RWPE1 (cell line): ENCODE measurements around the gene AVPI1.
"Not testable (repeated sequence)": the region's sequence is repeated elsewhere in the genome, so short reads cannot be mapped to it uniquely, and the experiment has no call there.

ENCODE experiments used
- CTCF ChIA-PET: fragments of 350-600 bp; sonication (Branson Sonifier 250); formaldehyde crosslinking; extraction: SDS; loops from one replicate; lab custom pipeline; 2021; lab: Yijun Ruan, JAX
- POLR2A ChIA-PET: fragments of 400-600 bp; formaldehyde crosslinking; extraction: SDS; loops from one replicate; lab custom pipeline; 2020; ENCODE audit warnings: antibody characterized with exemption; ENCODE audit not compliant: low non-redundant PET; lab: Yijun Ruan, JAX
- DNase-seq: peaks from one replicate; pipeline ENCODE4 v3.0.0; 2012; ENCODE audit warnings: low spot score
- H3K27ac ChIP-seq: fragments of 450-650 bp; 2 replicates; pipeline ENCODE4 v1.5.1; 2017
- TF ChIP-seq, protein P1 (sequence below): fragments of 450-650 bp; conservative IDR thresholded peaks from 2 replicates; pipeline ENCODE4 v1.5.1; 2017; ENCODE audit warnings: low read depth, mild to moderate bottlenecking

The AVPI1 gene

DNA sequence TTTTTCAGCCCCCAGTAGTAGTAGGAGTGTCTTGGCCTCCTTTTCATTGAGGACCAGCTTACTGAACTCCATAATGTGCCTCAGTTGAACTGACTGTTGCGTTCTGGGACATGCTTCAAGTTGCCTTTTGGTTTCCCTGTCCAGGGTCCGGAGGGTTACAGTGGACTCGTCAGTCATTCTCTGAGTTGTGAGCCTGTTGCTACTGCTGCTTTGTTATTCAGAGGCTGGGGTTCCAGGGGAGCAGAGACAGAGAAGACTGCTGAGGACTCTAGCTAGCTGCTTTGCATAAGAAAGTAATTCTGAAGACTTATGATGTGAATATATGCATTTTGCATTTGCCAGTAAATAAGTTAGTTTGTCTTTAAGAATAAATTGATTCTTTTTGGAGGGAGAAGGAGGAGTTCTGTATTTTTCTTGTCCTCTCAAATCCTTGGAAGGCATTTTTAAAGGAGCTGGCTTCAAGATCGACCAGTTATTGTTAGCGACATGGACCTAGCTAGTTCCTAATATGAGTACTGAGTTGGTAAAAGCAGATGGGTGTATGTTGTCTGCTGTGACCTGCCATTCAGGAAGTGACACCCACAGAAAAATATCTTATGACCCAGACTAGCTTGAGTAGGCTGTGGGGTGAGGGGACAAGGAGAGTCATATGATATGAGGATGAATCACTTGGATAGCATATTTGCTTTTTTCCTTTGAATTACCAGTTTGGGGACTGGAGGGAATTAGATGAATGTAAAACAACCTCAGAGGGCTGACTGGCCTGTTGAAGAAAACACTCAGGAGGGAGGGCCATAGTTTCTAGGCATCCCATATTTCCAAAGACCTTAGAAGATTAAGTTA is 38.3 kb downstream of the AVPI1 start:
- H3K27ac ChIP-seq, result peak overlapping the region; percentile 91

GRCh38 chr10:97647556-97647955 is 39.5 kb downstream of the AVPI1 start:
- TF ChIP-seq, protein P1, sequence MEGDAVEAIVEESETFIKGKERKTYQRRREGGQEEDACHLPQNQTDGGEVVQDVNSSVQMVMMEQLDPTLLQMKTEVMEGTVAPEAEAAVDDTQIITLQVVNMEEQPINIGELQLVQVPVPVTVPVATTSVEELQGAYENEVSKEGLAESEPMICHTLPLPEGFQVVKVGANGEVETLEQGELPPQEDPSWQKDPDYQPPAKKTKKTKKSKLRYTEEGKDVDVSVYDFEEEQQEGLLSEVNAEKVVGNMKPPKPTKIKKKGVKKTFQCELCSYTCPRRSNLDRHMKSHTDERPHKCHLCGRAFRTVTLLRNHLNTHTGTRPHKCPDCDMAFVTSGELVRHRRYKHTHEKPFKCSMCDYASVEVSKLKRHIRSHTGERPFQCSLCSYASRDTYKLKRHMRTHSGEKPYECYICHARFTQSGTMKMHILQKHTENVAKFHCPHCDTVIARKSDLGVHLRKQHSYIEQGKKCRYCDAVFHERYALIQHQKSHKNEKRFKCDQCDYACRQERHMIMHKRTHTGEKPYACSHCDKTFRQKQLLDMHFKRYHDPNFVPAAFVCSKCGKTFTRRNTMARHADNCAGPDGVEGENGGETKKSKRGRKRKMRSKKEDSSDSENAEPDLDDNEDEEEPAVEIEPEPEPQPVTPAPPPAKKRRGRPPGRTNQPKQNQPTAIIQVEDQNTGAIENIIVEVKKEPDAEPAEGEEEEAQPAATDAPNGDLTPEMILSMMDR, result no peak
- ChIA-PET POLR2A (interaction anchor here (0.6 kb wide), 1 partner anchor 313 kb away, joined by 6 read pairs; no protein-coding TSS in a partner anchor), CTCF (no interaction called here)
- peak; percentile 61 for DNase-seq
- H3K27ac ChIP-seq, result peak overlapping the region; percentile 91

More for the DNA sequence above, 38.3 kb downstream of the AVPI1 start:
- DNase-seq, result peak; percentile 89
- TF ChIP-seq, protein P1, result no peak
- CTCF ChIA-PET, result no interaction called here
- POLR2A ChIA-PET, result no interaction called here

DNA sequence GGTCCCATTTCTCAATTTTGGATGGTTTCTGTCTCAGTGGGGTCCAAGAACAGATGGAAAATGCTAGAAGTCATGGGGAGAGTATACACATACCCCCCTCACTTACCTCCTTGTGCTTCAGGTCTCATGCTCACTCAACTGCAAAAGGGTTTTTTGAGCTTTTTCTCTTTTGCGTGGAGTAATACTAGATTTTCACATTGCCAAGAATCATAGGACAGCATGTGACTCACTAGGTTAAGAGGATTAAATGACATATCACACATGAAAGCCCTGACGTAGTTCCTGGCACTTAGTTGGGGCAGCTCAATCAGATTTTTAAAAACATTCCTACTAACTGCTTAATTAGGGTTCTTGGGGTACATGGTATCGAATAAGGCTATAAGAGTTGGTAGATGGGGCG is 42.1 kb downstream of the AVPI1 start:
- peak overlapping the region; percentile 19; the same call in 1 of the 2 replicates for H3K27ac ChIP-seq
- TF ChIP-seq, protein P1, result no peak
- ChIA-PET CTCF (interaction anchor here (0.7 kb wide), 1 partner anchor 9 kb away, joined by 3 read pairs; no protein-coding TSS in a partner anchor), POLR2A (interaction anchor here (0.7 kb wide), 1 partner anchor 178 kb away, joined by 7 read pairs; no protein-coding TSS in a partner anchor)
- DNase-seq, result no peak

- TF ChIP-seq, protein P1, result no peak
- POLR2A ChIA-PET, result no interaction called here
- no peak for DNase-seq
- H3K27ac ChIP-seq, result no peak overlapping the region
- CTCF ChIA-PET, result no interaction called here
Observed at GRCh38 chr10:97643441-97643985, 43.5 kb downstream of the AVPI1 start.

- H3K27ac ChIP-seq, result peak overlapping the region; percentile 55
- POLR2A ChIA-PET, result interaction anchor here (0.6 to 1.0 kb wide), 5 partner anchors 11 to 303 kb away, joined by 3 to 4 read pairs (median 4); partner anchors contain the start of gene RRP12
- CTCF ChIA-PET, result interaction anchor here (0.6 kb wide), 3 partner anchors 16 to 234 kb away, joined by 3 to 4 read pairs (median 4); no protein-coding TSS in a partner anchor
- DNase-seq, result not testable (repeated sequence)
Observed at GRCh38 chr10:97642471-97643159, 44.4 kb downstream of the AVPI1 start.

DNA sequence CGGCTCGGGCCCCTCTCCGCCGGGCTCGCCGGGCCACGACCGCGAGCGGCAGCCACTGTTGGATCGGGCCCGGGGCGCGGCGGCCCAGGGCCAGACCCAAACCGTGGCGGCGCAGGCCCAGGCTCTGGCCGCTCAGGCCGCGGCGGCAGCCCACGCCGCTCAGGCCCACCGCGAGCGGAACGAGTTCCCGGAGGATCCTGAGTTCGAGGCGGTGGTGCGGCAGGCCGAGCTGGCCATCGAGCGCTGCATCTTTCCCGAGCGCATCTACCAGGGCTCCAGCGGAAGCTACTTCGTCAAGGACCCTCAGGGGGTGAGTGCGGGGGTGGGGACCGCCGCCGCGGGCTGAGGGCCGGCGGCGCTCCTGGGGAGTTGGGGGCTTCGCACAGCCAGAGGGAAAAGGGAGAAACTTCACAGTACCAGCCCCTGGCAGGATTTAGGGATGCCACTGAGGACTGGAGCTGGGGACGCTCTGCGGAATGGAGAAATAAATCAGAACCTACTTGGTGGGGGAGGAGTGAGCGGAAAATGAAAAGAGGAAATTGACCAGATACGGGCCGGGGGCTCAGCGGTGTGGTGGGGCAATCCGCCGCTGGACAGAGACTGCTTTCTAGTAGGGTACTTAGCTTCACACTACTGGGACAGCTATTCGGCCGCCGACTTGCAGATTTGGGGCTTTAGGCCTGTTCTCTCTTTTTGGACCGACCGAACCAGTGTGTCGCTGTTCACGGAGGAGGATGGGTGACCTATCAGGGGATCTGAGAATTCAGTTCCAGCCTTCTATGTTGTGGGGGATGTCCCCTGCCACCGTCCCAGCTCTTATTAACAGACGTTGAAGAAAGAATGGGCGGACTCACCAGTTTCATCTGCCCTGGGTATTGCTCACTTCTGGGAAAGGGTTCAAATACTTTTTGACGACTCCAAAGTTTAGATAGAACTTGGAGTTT is 45.9 kb downstream of the AVPI1 start:
- H3K27ac ChIP-seq, result peak overlapping the region; percentile 86
- TF ChIP-seq, protein P1, result no peak
- CTCF ChIA-PET, result interaction anchor here (0.6 to 1.4 kb wide), 2 partner anchors 12 to 28 kb away, joined by 4 read pairs; no protein-coding TSS in a partner anchor

More for the DNA sequence above, 45.9 kb downstream of the AVPI1 start:
- peak; percentile 28 for DNase-seq
- POLR2A ChIA-PET, result interaction anchor here (0.6 to 0.9 kb wide), 7 partner anchors 10 to 176 kb away, joined by 3 to 5 read pairs (median 4); partner anchors contain the start of genes AVPI1 and UBTD1
